RWPE2 (cell line): ENCODE measurements around the gene VPS9D1.
"Not testable (repeated sequence)": the region's sequence is repeated elsewhere in the genome, so short reads cannot be mapped to it uniquely, and the experiment has no call there.

Source experiments
- ATAC-seq: fragments of 200-7000 bp; cut with Tn5 transposase; 3 replicates; pipeline ENCODE4 v1.9.1; 2021; ENCODE audit warnings: low read depth
- DNase-seq: peaks from one replicate; pipeline ENCODE4 v3.0.0-alpha.2; 2020; ENCODE audit warnings: low spot score
- H3K27ac ChIP-seq: fragments of 450-650 bp; 2 replicates; pipeline ENCODE4 v1.5.1; 2017; ENCODE audit warnings: mild to moderate bottlenecking; ENCODE audit not compliant: poor library complexity, severe bottlenecking
- H3K27me3 ChIP-seq: fragments of 250-450 bp; sonication (Bioruptor Pico); 2 replicates; pipeline ENCODE4 v1.5.1; 2021; ENCODE audit warnings: mild to moderate bottlenecking, moderate library complexity; ENCODE audit not compliant: insufficient read depth, poor library complexity, severe bottlenecking
- H3K36me3 ChIP-seq: fragments of 250-450 bp; sonication (Bioruptor Pico); 2 replicates; pipeline ENCODE4 v1.5.1; 2020; ENCODE audit warnings: low read depth, mild to moderate bottlenecking, moderate library complexity
- H3K4me1 ChIP-seq: fragments of 250-450 bp; sonication (Bioruptor Pico); 2 replicates; pipeline ENCODE4 v1.5.1; 2021; ENCODE audit warnings: mild to moderate bottlenecking, moderate library complexity; ENCODE audit not compliant: insufficient read depth, poor library complexity, severe bottlenecking
- H3K4me3 ChIP-seq: fragments of 250-450 bp; sonication (Bioruptor Pico); 2 replicates; pipeline ENCODE4 v1.5.1; 2021; ENCODE audit warnings: mild to moderate bottlenecking, moderate library complexity; ENCODE audit not compliant: severe bottlenecking
- H3K9me3 ChIP-seq: fragments of 250-450 bp; sonication (Bioruptor Pico); 2 replicates; pipeline ENCODE4 v1.5.1; 2021; ENCODE audit warnings: mild to moderate bottlenecking, moderate library complexity; ENCODE audit not compliant: severe bottlenecking
- TF ChIP-seq, protein P1 (sequence below): fragments of 450-650 bp; IDR thresholded peaks from one replicate; pipeline ENCODE4 v1.5.1; 2017; ENCODE audit warnings: mild to moderate bottlenecking, moderate library complexity; ENCODE audit not compliant: poor library complexity, severe bottlenecking

VPS9D1 gene

DNA sequence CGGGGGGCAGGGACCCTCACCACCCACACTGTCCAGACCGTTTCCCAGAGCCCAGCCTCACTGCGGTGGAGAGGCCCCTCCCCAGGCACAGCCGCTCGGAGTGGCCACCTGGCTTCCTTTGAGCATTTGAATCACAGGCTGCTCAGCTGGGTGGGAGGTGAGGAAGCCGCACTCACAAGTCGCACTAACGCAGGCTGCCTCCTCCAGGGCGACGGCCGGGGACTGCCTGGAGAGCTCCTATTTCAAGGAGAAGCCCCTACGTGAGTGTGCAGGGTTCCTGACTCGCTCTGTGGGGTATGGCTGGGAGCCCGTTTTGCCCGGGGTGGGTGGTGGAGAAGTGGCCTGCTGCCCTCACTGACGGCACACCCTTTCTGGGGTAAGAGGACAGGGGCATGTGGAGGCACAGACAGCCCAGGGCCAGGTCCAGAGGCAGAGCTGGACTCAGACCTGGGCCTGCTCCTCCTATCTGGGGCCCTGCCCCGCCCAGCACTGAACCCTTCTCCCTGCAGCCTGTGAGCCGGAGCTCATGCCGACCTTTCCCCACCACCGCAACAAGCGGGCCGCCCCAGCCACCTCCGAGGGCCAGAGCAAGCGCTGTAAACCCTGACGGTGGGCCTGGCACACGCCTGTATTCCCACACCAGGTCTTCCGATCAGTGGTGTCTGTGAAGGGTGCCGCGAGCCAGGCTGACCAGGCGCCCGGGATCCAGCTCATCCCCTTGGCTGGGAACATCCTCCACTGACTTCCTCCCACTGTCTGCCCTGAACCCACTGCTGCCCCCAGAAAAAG lies 25.4 kb downstream of the VPS9D1 start:
- Histone ChIP-seq H3K4me3 (no peak overlapping the region), H3K36me3 (peaks cover 49% of the 10 kb centered on the region), H3K9me3 (no peaks in the 10 kb centered on the region), H3K27ac (no peak overlapping the region), H3K27me3 (no peaks in the 10 kb centered on the region), H3K4me1 (no peaks in the 10 kb centered on the region)
- DNase-seq, result peak; percentile 69
- TF ChIP-seq, protein P1, sequence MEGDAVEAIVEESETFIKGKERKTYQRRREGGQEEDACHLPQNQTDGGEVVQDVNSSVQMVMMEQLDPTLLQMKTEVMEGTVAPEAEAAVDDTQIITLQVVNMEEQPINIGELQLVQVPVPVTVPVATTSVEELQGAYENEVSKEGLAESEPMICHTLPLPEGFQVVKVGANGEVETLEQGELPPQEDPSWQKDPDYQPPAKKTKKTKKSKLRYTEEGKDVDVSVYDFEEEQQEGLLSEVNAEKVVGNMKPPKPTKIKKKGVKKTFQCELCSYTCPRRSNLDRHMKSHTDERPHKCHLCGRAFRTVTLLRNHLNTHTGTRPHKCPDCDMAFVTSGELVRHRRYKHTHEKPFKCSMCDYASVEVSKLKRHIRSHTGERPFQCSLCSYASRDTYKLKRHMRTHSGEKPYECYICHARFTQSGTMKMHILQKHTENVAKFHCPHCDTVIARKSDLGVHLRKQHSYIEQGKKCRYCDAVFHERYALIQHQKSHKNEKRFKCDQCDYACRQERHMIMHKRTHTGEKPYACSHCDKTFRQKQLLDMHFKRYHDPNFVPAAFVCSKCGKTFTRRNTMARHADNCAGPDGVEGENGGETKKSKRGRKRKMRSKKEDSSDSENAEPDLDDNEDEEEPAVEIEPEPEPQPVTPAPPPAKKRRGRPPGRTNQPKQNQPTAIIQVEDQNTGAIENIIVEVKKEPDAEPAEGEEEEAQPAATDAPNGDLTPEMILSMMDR, result no peak
- ATAC-seq, result no peak

DNA sequence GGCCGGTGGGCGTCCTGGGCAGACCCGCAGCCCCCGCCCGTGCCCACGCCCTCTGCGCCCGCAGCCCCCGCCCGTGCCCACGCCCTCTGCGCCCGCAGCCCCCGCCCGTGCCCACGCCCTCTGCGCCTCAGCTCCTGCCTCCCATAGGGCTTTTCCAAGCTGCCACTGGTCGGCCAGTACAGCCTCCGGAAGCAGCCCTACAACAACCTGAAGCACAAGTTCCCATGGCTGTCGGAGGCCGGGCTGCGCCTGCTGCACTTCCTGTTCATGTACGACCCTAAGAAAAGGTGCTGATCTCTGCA lies 26.0 kb downstream of the VPS9D1 start:
- peaks cover 54% of the 10 kb centered on the region for H3K36me3 ChIP-seq
- DNase-seq, H3K9me3 ChIP-seq, H3K27me3 ChIP-seq, H3K4me3 ChIP-seq, H3K4me1 ChIP-seq, ATAC-seq, H3K27ac ChIP-seq: not testable (repeated sequence)

GRCh38 chr16:89693931-89694783 lies 26.5 kb downstream of the VPS9D1 start:
- no peak overlapping the region for H3K27ac ChIP-seq
- H3K4me1 ChIP-seq, result no peaks in the 10 kb centered on the region
- H3K4me3 ChIP-seq, result no peak overlapping the region
- H3K27me3 ChIP-seq, result no peaks in the 10 kb centered on the region
- ATAC-seq, result no peak
- no peaks in the 10 kb centered on the region for H3K9me3 ChIP-seq
- peaks cover 60% of the 10 kb centered on the region for H3K36me3 ChIP-seq
- DNase-seq, result peak; percentile 70
- TF ChIP-seq, protein P1, result no peak

DNA sequence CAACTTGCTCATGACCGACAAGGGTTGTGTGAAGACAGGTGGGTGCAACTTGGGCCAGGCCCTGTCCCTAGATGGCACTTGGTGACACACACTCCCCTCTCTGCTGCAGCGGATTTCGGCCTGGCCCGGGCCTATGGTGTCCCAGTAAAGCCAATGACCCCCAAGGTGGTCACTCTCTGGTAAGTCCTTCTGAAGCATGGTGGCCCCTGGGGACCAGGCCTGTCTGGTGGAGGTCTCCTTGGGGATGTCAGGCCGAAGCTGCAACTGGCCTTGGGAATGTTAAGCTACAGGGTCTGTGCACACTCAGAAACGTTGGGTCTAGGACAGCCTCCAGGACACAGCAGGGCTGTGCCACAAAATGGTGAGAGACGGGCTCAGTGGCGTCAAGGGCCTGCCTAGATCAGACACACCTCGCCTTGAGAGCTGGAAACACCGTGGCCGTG lies 27.4 kb downstream of the VPS9D1 start:
- Histone ChIP-seq H3K27ac (no peak overlapping the region), H3K4me3 (no peak overlapping the region), H3K27me3 (no peaks in the 10 kb centered on the region), H3K9me3 (no peaks in the 10 kb centered on the region), H3K36me3 (peaks cover 68% of the 10 kb centered on the region), H3K4me1 (no peaks in the 10 kb centered on the region)
- no peak for DNase-seq
- TF ChIP-seq, protein P1, result no peak
- ATAC-seq, result no peak

GRCh38 chr16:89691986-89692569 lies 28.6 kb downstream of the VPS9D1 start:
- TF ChIP-seq, protein P1, result no peak
- Histone ChIP-seq H3K4me1 (no peaks in the 10 kb centered on the region), H3K36me3 (peaks cover 71% of the 10 kb centered on the region), H3K9me3 (no peaks in the 10 kb centered on the region), H3K27ac (no peak overlapping the region), H3K4me3 (no peak overlapping the region), H3K27me3 (no peaks in the 10 kb centered on the region)
- ATAC-seq, result no peak
- no peak for DNase-seq
